ENCODE data around the gene TOMM20. TPM values are rescaled to one million over a fixed set of nuclear protein-coding genes. Genes with fewer than 3 reads are reported as not detected.

Gene TOMM20
- total RNA-seq, 1 donor from 2014 or later, result 70.3 TPM

DNA sequence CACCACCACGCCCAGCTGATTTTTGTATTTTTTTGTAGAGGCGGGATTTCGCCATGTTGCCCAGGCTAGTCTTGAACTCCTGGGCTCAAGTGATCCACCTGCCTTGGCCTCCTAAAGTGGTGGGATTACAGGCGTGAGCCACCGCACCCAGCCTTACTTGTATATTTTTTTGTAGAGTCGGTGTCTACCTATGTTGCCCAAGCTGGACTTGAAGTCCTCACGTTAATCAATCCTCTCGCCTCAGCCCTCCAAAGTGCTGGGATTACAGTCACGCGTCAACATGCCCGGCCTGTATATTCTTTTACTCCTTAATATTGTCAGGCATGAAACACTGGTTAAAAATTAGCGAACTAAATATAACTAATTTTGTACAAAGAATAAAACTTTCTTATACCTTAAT, 5.5 kb upstream of the TOMM20 start:
- DNase-seq (ENCODE audit: low spot score), result no peak

DNA sequence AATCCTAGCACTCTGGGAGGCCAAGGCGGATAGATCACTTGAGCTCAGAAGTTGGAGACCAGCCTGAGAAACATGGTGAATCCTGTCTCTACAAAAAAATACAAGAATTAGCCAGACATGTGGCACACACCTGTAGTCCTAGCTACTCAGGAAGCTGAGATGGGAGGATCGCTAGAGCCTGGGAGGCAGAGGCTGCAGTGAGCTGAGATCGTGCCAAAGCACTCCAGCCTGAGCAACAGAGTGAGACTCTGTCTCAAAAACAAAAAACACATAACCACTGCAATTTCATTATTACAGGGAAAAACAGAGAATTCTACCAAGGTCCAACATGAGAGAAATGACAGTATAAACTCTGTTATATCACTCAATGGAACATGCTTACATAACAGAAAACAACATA, 4.4 kb upstream of the TOMM20 start:
- no peak for DNase-seq (ENCODE audit: low spot score)

DNA sequence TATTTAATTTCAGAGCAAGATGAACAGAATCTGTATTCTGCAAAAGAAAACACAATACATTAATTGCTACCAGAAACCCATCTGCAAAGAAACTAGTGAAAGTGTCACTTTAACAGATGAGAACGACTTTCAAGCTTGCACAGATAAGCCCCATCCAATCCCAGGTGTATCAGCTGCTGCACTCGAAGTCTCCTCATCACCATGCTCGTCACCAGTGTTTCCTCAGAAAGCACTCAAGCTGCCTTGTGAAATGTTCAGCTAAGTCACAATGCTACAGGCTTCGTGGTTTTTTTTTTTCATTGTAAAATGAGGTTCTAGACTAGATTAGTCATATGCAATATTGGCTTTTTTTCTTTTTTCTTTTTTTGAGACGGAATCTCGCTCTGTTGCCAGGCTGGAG, 3.3 kb upstream of the TOMM20 start:
- DNase-seq (ENCODE audit: low spot score), result no peak

DNA sequence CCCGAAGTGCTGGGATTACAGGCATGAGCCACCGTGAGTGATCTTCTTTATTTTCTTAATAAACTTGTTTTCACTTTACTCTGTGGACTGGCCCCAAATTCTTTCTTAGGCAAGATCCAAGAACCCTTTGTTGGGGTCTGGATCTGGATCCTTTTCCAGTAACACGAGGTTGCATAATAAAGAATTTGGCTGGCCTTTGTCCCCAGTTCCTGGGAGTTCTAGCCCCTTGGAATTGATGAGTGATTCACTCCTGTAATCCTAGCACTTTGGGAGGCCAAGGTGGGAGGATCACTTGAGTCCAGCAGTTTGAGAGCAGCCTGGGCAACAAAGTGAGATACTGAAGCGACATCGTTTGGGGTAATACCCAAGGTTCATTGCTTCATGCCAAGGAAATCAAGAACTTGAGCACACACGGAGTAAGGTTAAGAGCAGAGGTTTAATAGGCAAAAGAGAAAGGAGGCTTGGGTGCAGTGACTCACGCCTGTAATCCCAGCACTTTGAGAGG, 2.2 kb upstream of the TOMM20 start:
- no peak for DNase-seq (ENCODE audit: low spot score)

DNA sequence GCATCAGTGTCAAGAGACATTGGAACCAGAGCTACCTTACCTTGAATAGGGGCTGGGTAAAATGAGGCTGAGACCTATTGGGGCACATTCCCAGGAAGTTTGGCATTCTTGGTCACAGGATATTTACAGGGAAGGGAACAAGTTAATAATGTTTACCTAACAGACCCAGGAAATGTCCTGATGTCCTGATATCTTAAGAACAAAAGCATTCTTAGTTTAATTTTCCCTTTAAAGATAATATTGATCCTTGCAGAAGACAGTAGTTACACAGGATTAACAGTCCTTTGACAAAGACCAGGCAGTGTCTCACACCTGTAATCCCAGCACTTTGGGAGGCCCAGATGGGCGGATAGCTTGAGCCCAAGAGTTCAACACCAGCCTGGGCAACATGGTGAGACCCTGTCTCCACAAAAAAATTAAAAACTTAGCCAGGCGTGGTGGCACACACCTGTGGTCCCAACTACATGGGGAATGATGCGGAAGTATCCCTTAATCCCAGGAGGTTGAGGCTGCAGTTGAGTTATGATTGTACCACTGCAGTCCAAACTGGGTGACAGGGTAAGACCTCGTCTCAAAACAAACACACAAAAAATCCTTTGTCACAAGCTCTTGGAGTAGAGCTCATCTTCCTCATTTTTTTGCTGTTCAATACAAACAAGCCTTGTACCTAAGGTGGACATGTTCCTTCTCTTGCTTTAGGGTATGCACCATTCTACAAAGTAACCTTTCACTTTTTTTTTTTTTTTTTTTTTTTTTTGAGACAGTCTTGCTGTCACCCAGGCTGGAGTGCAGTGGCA, 1.3 kb upstream of the TOMM20 start:
- no peak for DNase-seq (ENCODE audit: low spot score)

DNA sequence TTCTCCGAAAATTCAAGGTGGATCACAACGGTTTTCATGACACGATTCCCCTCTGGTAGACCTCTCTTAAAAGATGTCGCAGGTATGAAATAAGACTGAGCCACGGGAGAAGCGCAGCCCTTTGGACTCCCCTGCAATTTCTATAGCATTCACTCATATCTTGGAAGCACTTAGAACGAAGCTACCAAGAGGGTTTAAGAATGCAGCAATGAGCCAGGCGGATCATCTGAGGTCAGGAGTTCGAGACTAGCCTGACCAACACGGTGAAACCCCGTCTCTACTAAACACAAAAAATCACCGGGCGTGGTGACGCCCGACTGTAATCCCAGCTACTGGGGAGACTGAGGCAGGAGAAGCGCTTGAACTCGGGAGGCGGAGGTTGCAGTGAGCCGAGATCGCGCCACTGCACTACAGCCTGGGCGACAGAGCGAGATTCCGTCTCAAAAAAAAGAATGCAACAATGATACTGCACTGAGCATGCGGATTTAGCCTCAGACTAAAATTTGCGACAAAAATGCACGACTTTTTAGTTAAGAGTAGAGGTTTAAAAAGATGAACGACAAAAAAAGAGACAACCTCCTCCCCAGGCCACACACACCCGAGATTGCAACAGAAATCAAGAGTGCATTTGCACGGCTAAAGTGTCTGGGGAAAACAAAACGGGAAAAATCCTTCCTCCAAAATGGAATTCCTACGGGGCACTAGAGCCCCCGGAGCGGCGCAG, 743 bp downstream of the TOMM20 start:
- no peak for DNase-seq (ENCODE audit: low spot score)

DNA sequence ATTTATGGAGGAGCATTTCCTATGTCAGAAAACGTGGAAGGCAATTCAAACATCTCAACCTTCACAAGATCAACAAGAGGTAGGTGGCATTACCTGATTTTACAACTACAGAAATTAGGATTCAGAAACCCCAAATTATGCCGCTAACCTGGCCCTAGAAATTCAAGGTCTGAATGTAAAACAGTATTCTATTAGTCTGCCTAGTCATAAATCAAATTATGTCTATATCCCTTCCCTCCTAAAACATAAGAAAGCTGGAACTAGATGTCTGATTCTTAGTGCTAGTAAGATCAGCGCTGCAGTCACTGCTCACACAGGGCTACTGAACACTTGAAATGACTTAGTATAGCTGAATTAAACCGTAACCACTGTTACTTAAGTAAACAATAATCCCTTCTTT, 1.4 kb downstream of the TOMM20 start:
- DNase-seq (ENCODE audit: low spot score), result no peak

DNA sequence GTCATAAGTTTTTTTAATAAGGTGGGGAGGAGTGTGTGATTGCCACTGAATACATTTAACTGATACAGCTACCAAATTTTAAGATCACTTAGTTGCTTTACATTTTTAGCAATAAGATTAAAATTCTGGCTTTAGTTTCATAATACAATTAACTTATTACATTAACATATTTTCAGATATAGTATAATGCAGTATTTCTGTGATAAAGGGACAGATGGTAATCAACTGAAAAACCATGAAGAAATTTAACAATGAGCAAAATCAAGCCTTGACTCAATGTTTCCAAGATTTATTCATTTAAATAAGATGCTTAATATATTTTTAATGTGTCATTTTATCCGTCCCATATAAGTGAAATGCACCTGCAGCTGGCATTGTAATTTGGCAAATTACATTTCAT, 4.0 kb downstream of the TOMM20 start:
- no peak for DNase-seq (ENCODE audit: low spot score)

DNA sequence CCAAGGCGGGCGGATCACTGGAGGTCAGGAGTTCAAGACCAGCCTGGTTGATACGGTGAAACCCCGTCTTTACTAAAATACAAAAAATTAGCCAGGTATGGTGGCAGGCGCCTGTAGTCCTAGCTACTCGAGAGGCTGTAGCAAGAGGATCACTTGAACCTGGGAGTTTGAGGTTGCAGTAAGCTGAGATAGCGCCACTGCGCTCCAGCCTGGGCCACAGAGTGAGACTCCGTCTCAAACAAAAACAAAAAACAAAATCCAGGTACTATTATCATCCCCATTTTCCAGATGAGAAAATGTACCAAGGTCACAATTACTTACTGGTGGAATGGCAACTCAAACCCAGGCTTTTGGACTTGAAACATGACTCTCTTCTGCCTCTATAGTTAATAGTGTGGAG, 4.5 kb downstream of the TOMM20 start:
- no peak for DNase-seq (ENCODE audit: low spot score)

DNA sequence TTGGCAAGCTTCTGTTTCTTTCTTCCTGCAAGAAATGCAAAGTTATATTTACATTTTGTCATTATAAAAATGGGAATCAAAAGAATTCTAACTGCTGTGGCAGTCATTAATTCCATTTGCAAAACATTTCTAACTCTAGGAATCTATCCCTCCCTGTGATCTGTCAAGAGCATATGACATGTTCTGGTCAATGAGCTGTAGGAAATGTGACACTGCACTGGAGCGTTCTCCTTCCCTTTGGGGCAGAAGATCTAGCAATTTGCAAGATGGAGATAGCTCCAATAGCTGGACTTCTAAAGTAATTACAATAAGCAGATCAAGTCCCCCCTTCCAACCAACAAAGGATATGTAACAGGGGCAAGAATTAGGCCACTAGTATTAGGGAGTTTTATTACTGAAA, 6.3 kb downstream of the TOMM20 start:
- DNase-seq (ENCODE audit: low spot score), result no peak

DNA sequence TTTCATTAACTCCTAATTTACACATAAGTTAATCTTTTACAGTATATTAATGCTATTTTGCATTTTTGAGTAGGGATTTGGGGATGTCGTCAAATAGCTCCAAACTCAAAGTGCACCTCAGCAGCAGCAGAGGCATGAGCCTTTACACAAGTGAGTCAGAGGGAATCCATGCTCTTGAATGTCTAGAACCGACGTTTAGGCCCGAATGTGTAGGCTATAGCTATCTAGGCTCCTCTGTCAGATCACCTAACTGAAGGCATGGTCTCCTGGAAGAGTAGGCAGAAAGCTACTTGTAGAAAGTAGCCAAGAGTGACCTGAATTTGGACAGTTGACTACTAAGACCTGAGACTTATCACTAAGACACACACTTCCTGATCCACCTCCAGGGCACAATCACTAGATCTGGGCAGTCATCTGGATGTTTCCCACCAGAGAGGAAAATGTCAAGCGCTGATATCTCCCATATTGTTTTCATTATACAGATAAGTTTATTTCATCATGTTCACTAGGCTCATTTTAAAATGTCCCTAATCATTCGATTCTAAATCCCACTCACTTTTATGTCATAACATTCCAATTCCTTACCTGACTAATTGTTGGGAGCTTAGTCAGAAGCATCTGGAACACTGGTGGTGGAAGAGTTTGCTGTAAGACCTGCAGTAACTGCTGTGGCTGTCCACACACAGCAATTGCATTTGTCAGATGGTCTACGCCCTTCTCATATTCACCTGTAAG, 15.3 kb downstream of the TOMM20 start:
- no peak for DNase-seq (ENCODE audit: low spot score)

DNA sequence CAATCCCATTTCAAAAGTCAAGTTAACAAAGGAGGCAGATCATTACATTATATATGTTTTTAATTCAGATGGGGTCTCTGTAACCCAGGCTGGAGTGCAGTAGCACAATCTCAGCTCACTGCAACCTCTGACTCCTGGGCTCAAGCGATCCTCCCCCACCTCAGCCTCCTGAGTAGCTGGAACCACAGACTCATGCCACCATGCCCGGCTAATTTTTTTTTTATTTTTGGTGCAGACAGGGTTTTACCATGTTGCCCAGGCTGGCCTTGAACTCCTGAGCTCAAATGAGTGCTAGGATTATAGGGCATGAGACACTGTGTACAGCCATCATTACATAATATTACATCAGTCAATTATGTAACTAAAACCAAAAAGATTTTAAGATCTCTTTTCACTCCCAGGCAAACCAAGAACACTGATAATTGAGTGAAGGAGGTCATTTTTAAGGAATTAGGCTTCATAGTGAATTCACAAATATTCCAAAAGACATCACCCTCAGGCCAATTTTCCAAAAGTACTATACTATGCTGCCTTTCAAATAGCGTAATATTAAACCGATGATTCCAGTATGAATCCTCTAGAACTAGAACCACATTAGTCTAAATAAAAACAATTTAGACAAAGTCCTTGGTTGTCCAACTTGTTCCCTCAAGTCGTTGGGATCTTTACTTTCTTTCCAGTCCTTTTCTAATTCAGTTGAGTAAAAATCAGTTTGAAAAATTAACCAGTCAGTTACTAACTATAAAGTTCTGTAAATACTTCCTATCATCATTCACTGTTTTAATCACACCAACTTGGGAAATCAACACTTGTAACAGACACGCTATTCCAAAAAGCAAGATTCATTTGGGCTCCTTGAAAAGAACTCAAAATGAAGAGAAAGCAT, 16.1 kb downstream of the TOMM20 start:
- no peak for DNase-seq (ENCODE audit: low spot score)

DNA sequence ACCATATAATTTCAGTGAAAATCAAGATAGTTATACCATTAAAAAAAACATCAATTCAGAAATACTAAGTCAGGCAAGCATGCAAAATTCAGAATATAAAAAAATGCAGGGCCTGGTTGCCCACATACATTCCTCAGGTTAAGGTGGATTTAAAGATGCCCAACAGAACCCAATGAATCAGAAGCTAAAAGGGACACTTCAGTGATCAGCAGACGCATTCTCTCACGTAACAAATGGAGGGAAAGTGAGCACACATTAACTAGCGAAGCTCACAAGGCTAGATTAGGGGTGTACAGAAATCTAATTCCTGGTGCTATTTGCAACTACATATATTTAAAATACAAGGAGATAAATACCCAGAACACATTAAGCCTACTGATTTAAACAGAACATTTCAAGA, 17.5 kb downstream of the TOMM20 start:
- no peak for DNase-seq (ENCODE audit: low spot score)

DNA sequence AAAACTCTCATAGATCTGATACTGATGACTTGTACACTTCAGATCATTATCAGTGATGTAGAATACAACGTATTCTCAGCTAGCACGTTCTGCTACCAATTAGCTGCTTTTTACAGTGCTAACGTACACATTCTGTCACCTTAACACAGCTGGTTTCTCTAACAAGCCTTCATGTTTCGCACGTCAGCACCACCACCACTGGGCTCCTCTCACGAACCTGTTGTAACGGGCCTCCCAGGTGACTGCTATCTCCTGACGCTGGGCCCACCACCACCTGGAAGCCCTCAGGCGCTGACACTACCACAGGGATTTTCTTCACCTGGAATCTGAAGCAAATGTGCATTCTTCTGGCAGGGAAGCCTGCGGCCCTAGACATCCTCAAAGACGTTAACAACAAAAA, 19.8 kb downstream of the TOMM20 start:
- no peak for DNase-seq (ENCODE audit: low spot score)

DNA sequence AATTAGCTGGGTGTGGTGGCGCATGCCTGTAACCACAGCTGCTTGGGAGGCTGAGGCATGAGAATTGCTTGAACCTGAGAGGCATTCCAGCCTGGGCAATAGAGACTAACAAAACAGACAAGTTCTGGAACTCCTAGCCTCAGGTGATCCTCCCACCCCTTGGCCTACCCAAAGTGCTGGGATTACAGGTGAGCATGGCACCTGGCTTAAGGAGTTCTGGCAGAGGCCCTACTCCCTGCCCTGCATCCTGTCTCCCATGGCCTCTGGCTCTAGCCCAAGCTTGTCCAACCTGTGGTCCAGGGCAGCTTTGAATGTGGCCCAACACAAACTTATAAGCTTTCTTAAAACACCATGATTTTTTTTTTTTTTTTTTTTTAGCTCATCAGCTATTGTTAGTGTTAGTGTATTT, 20.4 kb downstream of the TOMM20 start:
- DNase-seq (ENCODE audit: low spot score), result no peak

DNA sequence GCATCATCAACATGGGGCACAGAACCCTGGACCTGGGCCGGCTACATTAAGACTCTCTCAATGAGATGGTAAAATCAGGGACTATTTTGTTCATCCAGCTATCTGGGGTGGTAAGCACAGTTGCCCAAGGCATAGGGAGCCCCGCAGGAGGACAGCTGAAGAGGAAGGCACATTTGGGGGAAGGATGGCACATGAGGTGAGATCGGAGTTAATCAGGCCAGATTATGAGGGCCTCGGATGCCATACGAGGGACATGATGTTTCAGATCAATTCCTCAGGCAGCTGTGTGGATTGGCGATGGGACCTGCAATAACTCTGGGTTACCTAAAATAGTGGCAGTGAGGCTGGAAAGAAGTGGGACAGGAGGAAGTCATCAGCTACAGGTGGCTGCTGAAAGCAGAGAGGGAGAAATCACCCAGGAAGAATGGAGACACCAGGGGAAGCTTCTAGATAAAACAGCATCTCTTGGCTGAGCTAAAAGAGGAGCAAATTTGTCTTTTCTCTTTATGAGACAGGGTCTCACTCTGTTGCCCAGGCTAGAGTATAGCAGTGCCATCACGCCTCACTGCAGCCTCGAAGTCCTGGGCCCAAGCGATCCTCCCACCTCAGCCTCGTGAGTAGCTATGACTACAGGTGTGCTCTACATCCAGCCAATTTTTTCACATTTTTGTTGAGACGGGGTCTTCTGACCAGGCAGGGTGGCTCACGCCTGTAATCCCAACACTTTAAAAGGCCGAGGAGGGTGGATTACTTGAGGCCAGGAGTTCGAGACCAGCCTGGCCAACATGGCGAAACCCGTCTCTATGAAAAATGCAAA, 21.1 kb downstream of the TOMM20 start:
- peak; percentile 1 for DNase-seq (ENCODE audit: low spot score)

DNA sequence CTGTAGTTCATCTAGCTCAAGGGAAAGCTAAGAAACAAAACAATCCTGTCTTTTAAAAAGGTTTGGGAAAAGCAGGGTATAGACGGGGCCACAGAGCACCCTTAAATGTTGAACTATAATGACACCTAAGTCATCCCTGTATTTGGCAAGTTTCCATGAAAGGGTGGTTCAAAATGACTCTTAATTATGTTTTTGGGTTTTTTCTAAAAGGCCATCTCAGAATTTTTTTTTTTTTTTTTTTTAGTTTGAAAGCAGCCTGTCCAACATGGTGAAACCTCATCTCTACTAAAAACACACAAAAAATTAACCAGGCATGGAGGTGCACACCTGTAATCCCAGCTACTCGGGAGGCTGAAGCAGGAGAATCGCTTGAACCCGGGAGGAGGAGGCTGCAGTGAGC, 22.2 kb downstream of the TOMM20 start:
- DNase-seq (ENCODE audit: low spot score), result no peak

DNA sequence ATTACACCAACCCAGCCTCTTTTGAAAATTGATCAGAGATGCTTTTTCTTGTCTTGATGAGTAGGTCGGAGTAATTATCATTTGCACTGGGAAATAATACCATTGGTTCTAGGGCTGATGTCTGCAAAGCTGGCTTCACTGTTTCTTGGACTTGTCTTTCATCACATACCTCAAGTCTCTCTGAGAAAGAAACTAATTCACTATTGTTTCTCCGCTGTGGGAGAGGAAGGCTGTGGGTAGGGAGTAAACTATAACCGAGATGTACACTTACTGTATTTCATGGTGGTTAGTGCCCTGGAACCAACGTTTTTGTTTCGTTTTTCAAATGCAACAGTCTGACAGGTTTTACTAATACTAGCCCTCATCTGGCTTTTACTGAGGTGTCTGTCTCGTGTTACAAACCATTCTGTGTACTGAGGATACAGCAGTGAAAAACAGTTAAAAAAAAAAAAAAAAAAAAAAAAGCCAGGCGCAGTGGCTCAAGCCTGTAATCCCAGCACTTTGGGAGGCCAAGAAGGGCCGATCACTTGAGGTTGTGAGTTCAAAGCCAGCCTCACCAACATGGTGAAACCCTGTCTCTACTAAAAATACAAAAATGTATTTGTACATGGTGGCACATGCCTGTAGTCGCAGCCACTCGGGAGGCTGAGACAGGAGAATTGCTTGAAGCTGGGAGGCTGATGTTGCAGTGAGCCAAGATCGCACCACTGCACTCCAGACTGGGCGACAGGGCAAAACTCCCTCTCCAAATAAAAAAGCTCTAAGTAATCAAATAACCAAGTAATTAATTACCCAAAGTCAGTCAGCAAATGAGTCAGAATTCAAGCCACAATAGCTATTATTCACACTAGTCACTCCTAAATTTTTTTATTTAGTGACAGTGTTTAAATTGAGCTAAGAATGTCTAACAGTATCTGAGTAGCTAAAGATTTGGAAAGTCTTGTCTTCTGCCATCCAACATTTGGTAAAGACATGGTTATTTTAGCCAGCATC, 23.3 kb downstream of the TOMM20 start:
- DNase-seq (ENCODE audit: low spot score), result no peak

DNA sequence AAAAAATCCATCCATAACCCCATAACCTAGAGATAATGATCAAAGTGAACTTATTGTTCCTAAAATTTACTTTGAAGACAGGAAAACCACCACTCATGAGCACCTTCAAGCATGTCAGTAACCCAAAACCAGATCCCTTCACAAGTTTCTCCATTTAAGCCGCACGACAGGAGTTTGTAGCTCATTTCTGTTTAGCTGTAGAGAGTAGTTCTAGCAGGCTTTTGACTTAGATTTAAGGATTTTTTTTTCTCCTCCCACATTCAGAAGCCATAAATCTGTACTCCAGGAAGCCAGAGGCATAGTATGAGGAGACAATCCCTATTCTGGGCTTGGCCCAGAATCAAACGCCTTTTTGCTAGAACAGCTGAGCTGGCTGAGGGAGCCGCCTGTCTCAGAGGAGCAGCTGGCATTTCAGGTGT, 25.6 kb downstream of the TOMM20 start:
- no peak for DNase-seq (ENCODE audit: low spot score)

DNA sequence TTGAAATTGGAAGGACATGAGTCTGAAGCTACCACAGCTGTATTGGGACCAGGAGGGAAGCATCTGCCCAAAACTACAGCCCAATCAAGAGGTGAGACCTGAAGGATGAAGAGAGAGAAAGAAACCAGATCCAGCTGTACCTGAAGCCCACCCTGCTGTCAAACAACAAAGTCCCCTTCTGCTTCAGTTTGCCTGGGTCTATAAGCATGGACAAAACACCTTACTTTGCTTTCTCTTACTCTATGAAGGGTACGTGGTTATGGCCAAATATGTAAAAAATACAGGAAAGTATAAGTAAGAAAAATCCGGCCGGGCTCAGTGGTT, 26.4 kb downstream of the TOMM20 start:
- DNase-seq (ENCODE audit: low spot score), result no peak
